Keratinocyte (primary cell): ENCODE results near the gene UBE2I. TPM values are rescaled to one million over a fixed set of nuclear protein-coding genes. Genes with fewer than 3 reads are reported as not detected.

ENCODE experiments used
- DNase-seq: peaks from one replicate; pipeline ENCODE4 v3.0.0-alpha.2; 2011; ENCODE audit warnings: low read depth, missing footprints, low spot score
- FAIRE-seq: peaks from 2 replicates; lab custom pipeline; 2011; peaks lifted over from hg19 to GRCh38; lab: Jason Lieb, UNC
- H2AFZ ChIP-seq: 2 replicates; pipeline ENCODE4 v1.6.0; 2012; ENCODE audit warnings: low read length, control low read depth, inconsistent platforms; ENCODE audit not compliant: control insufficient read depth
- H3K27ac ChIP-seq: 2 replicates; pipeline ENCODE4 v1.5.1; 2011; ENCODE audit warnings: low read length; ENCODE audit not compliant: control insufficient read depth, insufficient read depth
- H3K27me3 ChIP-seq: 3 replicates; pipeline ENCODE4 v1.6.0; 2011; ENCODE audit warnings: low read length; ENCODE audit not compliant: control insufficient read depth, insufficient read depth; ENCODE audit errors: extremely low read depth
- H3K36me3 ChIP-seq, 2 experiments: 2 replicates in 1 of 2; 3 replicates in 1 of 2; pipeline ENCODE4 v1.5.1; 2011; ENCODE audit warnings: low read length in 2 of 2, mild to moderate bottlenecking in 1 of 2; ENCODE audit not compliant: control insufficient read depth in 2 of 2, insufficient read depth in 2 of 2; ENCODE audit errors: extremely low read depth in 1 of 2
- H3K4me1 ChIP-seq: 3 replicates; pipeline ENCODE4 v1.5.1; 2011; ENCODE audit warnings: low read length; ENCODE audit not compliant: control insufficient read depth, insufficient read depth; ENCODE audit errors: extremely low read depth
- H3K4me2 ChIP-seq: 3 replicates; pipeline ENCODE4 v1.6.0; 2011; ENCODE audit warnings: low read depth, low read length; ENCODE audit not compliant: control insufficient read depth, insufficient read depth; ENCODE audit errors: extremely low read depth
- H3K4me3 ChIP-seq, 3 experiments: fragments of 200-600 bp in 1 of 3; sonication (generic) in 1 of 3; 2 replicates in 2 of 3; 3 replicates in 1 of 3; pipeline ENCODE4 v1.5.1; 2011 to 2016; ENCODE audit warnings: low read length in 3 of 3, mild to moderate bottlenecking in 3 of 3, control low read depth in 2 of 3, inconsistent platforms in 1 of 3, low read depth in 1 of 3, mixed read lengths in 1 of 3, mixed run types in 1 of 3, moderate library complexity in 1 of 3; ENCODE audit not compliant: control insufficient read depth in 2 of 3, insufficient read depth in 2 of 3; ENCODE audit errors: extremely low read depth in 1 of 3
- H3K79me2 ChIP-seq: 2 replicates; pipeline ENCODE4 v1.6.0; 2012; ENCODE audit warnings: low read length; ENCODE audit not compliant: control insufficient read depth, insufficient read depth
- H3K9ac ChIP-seq: 3 replicates; pipeline ENCODE4 v1.6.0; 2011; ENCODE audit warnings: low read length; ENCODE audit not compliant: control insufficient read depth, insufficient read depth; ENCODE audit errors: extremely low read depth
- H3K9me1 ChIP-seq: 3 replicates; pipeline ENCODE4 v1.6.0; 2011; ENCODE audit warnings: low read length; ENCODE audit not compliant: control insufficient read depth, insufficient read depth; ENCODE audit errors: extremely low read depth
- H3K9me3 ChIP-seq: 2 replicates; pipeline ENCODE4 v1.5.1; 2012; ENCODE audit warnings: low read depth, low read length; ENCODE audit not compliant: control insufficient read depth
- H4K20me1 ChIP-seq: 3 replicates; pipeline ENCODE4 v1.6.0; 2011; ENCODE audit warnings: low read length; ENCODE audit not compliant: control insufficient read depth, insufficient read depth; ENCODE audit errors: extremely low read depth
- EZH2 ChIP-seq: IDR thresholded peaks from one replicate; pipeline ENCODE4 v1.6.1; 2012; ENCODE audit warnings: inconsistent platforms, mild to moderate bottlenecking, low read length, moderate library complexity
- dilution Hi-C: fragments of 300-500 bp; cut with MboI; formaldehyde crosslinking; loops from one replicate; pipeline ENCODE4 v1.7.0; 2020; ENCODE audit warnings: low sequenced_read_pairs; ENCODE audit not compliant: extremely low pct_ligation_motif_present
- polyA plus RNA-seq, 5 experiments: library from polyadenylated mRNA; depleted of rRNA in 3 of 5; stranded (reverse) in 3 of 5; stranded (forward) in 1 of 5; unstranded in 1 of 5; fragments of >200 nt; gene quantifications; 1 replicate in 1 of 5; 2 replicates in 3 of 5; 3 replicates in 1 of 5; pipeline versions ENCODE4 v1.2.1 to v1.2.3, GENCODE V29; 2011 to 2012; ENCODE audit warnings: missing spikeins in 2 of 5, low read depth in 1 of 5, low replicate concordance in 1 of 5
- TF ChIP-seq, protein P1 (sequence below), 3 experiments: IDR thresholded peaks in 1 of 3; conservative IDR thresholded peaks in 1 of 3; optimal IDR thresholded peaks in 1 of 3; 2 replicates in 2 of 3; 3 replicates in 1 of 3; pipeline versions ENCODE3 to v1.5.1; 2011; ENCODE audit warnings: low read length in 3 of 3, mild to moderate bottlenecking in 3 of 3, moderate library complexity in 2 of 3, control low read depth in 1 of 3, inconsistent platforms in 1 of 3; ENCODE audit not compliant: insufficient read depth in 2 of 3; ENCODE audit errors: extremely low read depth in 1 of 3

The UBE2I gene
- polyA plus RNA-seq, 1 donor (not counting 4 experiments of a cell fraction or from before 2014, with no cell fraction given) = 157 TPM

DNA sequence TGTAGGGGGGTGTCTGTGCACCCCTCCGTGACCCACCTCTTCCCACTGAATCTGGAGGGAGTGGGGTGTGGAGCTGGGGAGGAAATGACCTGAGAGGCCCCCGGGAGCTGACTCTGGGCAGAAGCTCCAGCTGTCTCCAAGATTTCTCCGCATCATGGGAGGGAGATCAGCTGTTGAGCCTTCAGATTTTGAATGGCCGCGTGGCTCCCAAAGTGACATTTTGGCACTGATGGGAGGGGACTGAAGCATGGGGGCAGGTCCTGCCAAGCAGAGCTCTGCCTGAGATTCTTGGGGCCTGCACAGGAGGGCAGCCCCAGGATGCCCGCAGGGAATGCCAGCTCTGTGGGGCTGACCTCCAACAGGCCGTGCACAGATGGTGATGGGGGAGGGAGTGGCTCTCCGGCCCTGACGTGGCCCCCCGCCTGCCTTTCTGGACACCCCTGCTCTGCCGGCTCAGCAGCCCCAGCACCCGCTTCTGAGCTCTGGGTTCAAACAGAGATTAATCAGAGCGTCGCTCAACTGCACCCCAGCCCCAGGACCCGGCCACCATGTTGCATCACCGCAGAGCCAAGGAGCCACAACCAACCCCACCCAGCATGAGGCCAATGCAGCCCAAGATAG lies 25.3 kb upstream of the UBE2I start:
- no peak overlapping the region for H3K4me3 ChIP-seq
- H3K9me1 ChIP-seq = no peaks in the 10 kb centered on the region
- H3K79me2 ChIP-seq = no peaks in the 10 kb centered on the region
- dilution Hi-C loops = no loop called here
- H3K36me3 ChIP-seq = no peaks in the 10 kb centered on the region
- H4K20me1 ChIP-seq = no peaks in the 10 kb centered on the region
- H2AFZ ChIP-seq = no peak overlapping the region
- H3K9ac ChIP-seq = no peak overlapping the region
- H3K9me3 ChIP-seq = no peaks in the 10 kb centered on the region
- no peak overlapping the region for H3K4me2 ChIP-seq
- H3K27me3 ChIP-seq = peaks cover 35% of the 10 kb centered on the region
- no peak overlapping the region for H3K27ac ChIP-seq
- no peaks in the 10 kb centered on the region for H3K4me1 ChIP-seq
- DNase-seq (no peak), FAIRE-seq (no peak)
- TF ChIP-seq, protein P1, sequence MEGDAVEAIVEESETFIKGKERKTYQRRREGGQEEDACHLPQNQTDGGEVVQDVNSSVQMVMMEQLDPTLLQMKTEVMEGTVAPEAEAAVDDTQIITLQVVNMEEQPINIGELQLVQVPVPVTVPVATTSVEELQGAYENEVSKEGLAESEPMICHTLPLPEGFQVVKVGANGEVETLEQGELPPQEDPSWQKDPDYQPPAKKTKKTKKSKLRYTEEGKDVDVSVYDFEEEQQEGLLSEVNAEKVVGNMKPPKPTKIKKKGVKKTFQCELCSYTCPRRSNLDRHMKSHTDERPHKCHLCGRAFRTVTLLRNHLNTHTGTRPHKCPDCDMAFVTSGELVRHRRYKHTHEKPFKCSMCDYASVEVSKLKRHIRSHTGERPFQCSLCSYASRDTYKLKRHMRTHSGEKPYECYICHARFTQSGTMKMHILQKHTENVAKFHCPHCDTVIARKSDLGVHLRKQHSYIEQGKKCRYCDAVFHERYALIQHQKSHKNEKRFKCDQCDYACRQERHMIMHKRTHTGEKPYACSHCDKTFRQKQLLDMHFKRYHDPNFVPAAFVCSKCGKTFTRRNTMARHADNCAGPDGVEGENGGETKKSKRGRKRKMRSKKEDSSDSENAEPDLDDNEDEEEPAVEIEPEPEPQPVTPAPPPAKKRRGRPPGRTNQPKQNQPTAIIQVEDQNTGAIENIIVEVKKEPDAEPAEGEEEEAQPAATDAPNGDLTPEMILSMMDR (optimal IDR thresholded peaks at IDR 0.05 in 1 of 3, IDR thresholded peaks at IDR 0.05 in 1 of 3, conservative IDR thresholded peaks at IDR 0.05 in 1 of 3; ENCODE audit: extremely low read depth in 1 of 3, insufficient read depth in 2 of 3, low read length in 3 of 3) = no peak
- no peak for TF ChIP-seq EZH2

DNA sequence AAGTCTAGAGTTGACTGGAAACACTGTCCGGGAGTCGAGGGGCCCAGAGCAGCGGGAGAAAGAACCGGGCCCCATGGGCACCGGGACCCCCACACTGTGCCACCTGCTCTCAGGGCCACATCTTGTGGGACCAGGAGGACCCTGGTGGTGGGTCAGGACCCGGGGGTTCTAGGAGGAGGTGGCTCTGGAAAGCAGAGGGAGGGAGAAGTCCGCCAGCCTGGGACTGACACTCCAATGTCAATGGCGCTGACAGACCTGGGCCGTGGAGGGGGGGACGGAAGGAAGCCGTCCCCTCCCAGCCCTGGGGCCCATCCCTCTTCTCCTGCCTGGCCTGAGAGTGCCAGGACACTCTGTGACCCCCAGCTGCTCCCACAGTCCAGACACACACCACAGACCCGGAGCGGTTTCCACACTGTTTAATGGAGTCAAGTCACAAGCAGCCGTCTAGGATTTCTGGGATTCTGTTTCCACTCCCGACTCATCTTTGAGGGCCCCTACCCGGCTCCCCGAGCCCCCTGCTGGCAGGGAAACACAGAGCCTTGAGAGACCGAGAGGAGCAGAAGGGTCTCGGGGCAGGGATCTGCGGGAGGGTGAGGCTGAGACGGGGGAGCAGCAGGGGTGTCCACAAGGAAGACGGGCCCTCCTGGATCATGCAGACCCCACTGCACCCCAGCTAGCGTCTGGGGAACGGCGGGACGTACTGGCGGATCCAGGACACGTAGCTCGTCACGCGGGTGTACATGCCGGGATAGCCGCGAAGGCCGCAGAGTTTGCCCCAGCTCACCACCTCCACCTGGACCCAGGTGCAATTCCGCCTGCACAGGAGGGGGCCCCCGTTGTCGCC lies 23.5 kb upstream of the UBE2I start:
- no peak overlapping the region for H2AFZ ChIP-seq
- no peaks in the 10 kb centered on the region for H3K4me1 ChIP-seq
- no peak overlapping the region for H3K9ac ChIP-seq
- no peaks in the 10 kb centered on the region for H3K9me1 ChIP-seq
- peaks cover 47% of the 10 kb centered on the region for H3K27me3 ChIP-seq
- DNase-seq = no peak
- no peaks in the 10 kb centered on the region for H3K9me3 ChIP-seq
- no peak overlapping the region for H3K27ac ChIP-seq
- H4K20me1 ChIP-seq = no peaks in the 10 kb centered on the region
- H3K79me2 ChIP-seq = no peaks in the 10 kb centered on the region
- H3K4me2 ChIP-seq = no peak overlapping the region
- H3K36me3 ChIP-seq = no peaks in the 10 kb centered on the region
- no peak overlapping the region for H3K4me3 ChIP-seq
- no peak for FAIRE-seq
- no peak for TF ChIP-seq EZH2
- TF ChIP-seq, protein P1 (optimal IDR thresholded peaks at IDR 0.05 in 1 of 3, IDR thresholded peaks at IDR 0.05 in 1 of 3, conservative IDR thresholded peaks at IDR 0.05 in 1 of 3; ENCODE audit: extremely low read depth in 1 of 3, insufficient read depth in 2 of 3, low read length in 3 of 3) = no peak
- dilution Hi-C loops = no loop called here
